Adipocyte (in vitro differentiated cells): ENCODE data around the gene ZNF443.
"Not testable (repeated sequence)": the region's sequence is repeated elsewhere in the genome, so short reads cannot be mapped to it uniquely, and the experiment has no call there.

Experiments used
- DNase-seq: peaks from one replicate; pipeline ENCODE4 v3.0.0-alpha.2; 2015; ENCODE audit warnings: low read depth
- H3K27me3 ChIP-seq: replicated peaks from 2 replicates; pipeline ENCODE4 v1.7.0; 2013; ENCODE audit warnings: mild to moderate bottlenecking, low read length, moderate library complexity; ENCODE audit not compliant: control insufficient read depth, insufficient read depth
- H3K36me3 ChIP-seq: 2 replicates; pipeline ENCODE4 v1.7.0; 2013; ENCODE audit warnings: low read length, mild to moderate bottlenecking, moderate library complexity; ENCODE audit not compliant: control insufficient read depth, insufficient read depth, severe bottlenecking
- H3K4me1 ChIP-seq: 2 replicates; pipeline ENCODE4 v1.7.0; 2013; ENCODE audit warnings: mild to moderate bottlenecking, low read length, moderate library complexity; ENCODE audit not compliant: control insufficient read depth, insufficient read depth
- H3K4me3 ChIP-seq: 2 replicates; pipeline ENCODE4 v1.7.0; 2013; ENCODE audit warnings: mild to moderate bottlenecking, low read length, moderate library complexity
- H3K9ac ChIP-seq: 2 replicates; pipeline ENCODE4 v1.7.0; 2013; ENCODE audit warnings: mild to moderate bottlenecking, low read length, moderate library complexity
- H3K9me3 ChIP-seq: 2 replicates; pipeline ENCODE4 v1.7.0; 2013; ENCODE audit warnings: mild to moderate bottlenecking, low read length, moderate library complexity; ENCODE audit not compliant: control insufficient read depth

The ZNF443 gene

DNA sequence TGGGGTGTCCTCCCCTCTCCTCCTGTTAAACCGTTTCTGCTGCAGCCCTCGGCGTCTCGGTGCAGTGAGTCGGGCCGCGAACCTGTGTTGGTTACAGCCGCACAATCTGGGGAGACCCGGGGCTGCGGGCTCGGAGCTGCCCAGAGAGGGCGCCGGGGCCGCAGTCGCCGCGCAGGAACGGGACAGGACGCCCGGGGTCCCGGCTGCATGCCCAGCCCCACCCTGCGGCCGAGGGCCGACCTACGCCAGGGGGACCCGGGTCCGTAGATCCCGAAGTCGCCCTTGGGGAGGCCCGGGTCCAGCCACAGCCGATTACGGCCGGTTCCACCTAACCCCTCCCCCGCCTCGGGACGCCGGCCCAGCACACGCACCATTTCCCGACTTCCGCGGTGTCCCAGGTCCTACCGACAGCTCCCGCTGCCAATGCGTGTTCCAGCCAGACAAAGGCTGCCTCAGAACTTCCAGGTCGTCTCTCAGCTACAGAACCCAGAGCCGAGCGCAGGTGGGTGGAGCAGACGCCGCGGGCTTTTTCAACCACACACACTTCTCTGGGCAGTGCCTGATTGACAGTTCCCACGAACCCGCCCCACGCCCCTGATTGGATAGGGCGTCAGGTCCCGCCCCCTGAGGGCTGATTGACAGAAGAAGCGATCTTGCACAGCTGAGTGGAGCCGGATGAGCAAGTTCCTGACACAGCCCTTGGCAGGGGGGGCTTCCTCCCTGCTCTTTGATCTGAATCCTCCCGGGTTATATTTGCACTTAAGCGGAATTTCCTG lies at the start of gene ZNF443:
TSS of gene ZNF443 (minus strand) at position 481 of the 776 bp plus-strand sequence. CDS start at position 374, 107 bp downstream.
- peak; percentile 98 for DNase-seq
- H3K4me3 ChIP-seq = peak within 1 kb of the TSS; percentile 93
- H3K9ac ChIP-seq = peak within 1 kb of the TSS; percentile 80
- H3K9me3 ChIP-seq = peaks cover 9% of the 10 kb centered on the region
- H3K27me3 ChIP-seq = no peaks in the 10 kb centered on the region
- no peaks in the 10 kb centered on the region for H3K36me3 ChIP-seq
- peaks cover 3% of the 10 kb centered on the region for H3K4me1 ChIP-seq

DNA sequence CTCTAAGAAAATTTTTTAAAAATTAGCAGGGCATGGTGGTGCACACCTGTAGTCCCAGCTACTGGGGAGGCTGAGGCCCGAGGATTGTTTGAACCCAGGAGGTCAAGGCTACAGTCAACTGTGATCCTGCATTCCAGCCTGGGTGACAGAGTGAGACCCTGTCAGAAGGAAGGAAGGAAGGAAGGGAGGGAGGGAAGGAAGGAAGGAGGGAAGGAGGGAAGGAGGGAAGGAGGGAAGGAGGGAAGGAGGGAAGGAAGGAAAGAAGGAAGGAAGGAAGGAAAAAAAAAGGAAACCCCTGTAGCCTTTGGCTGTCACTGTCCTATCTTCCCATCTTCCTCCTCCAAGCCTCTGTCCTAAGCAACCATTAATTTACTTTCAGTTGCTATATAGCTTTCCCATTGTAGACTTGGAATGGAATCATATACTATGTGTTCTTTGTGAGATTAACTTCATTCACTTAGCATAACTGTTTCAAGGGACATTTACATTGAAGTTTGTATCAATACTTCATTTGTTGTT lies 45.5 kb upstream of the ZNF443 start:
- not testable (repeated sequence) for H3K27me3 ChIP-seq, H3K36me3 ChIP-seq, DNase-seq, H3K9ac ChIP-seq, H3K4me3 ChIP-seq, H3K4me1 ChIP-seq, H3K9me3 ChIP-seq

DNA sequence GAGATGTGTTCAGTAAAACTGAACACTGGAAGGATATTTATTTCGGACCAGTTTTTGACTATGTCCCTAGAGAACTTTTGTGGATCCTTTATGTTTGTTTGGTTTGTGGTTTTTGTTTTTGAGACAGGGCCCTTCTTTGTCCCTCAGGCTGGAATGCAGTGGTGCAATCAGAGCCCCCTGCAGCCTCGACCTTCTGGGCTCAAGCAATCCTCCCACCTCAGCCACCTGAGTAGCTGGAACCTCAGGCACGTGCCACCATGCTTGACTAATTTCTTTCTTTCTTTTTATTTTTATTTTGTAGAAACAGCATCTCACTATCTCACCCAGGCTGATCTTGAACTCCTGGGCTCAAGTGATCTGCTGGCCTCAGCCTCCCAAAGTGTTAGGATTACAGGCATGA lies 44.8 kb upstream of the ZNF443 start:
- no peak overlapping the region for H3K9ac ChIP-seq
- DNase-seq = no peak
- peaks cover 8% of the 10 kb centered on the region for H3K4me1 ChIP-seq
- no peaks in the 10 kb centered on the region for H3K9me3 ChIP-seq
- no peaks in the 10 kb centered on the region for H3K36me3 ChIP-seq
- no peaks in the 10 kb centered on the region for H3K27me3 ChIP-seq
- no peak overlapping the region for H3K4me3 ChIP-seq

DNA sequence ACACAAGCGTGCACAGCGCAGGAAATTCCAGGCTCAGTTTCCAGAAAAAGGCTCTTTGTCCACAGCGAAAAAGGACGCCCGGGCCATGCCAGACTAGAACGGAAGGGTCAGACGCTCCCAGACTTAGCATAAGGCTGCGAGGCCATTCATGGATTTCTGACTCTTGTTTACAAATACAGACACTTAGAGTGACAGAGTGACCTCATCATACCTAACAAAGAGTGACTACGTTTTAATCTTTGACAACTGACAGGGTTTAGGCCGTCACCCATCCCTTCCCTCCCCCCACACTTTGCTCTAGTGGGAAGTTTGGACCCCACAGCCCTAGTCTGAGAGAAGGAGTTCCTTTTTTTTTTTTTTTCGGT lies 44.2 kb upstream of the ZNF443 start:
- Histone ChIP-seq H3K4me1 (peaks cover 8% of the 10 kb centered on the region), H3K4me3 (peak overlapping the region; percentile 94), H3K9ac (peak overlapping the region; percentile 87), H3K9me3 (no peaks in the 10 kb centered on the region), H3K36me3 (no peaks in the 10 kb centered on the region), H3K27me3 (no peaks in the 10 kb centered on the region)
- no peak for DNase-seq

DNA sequence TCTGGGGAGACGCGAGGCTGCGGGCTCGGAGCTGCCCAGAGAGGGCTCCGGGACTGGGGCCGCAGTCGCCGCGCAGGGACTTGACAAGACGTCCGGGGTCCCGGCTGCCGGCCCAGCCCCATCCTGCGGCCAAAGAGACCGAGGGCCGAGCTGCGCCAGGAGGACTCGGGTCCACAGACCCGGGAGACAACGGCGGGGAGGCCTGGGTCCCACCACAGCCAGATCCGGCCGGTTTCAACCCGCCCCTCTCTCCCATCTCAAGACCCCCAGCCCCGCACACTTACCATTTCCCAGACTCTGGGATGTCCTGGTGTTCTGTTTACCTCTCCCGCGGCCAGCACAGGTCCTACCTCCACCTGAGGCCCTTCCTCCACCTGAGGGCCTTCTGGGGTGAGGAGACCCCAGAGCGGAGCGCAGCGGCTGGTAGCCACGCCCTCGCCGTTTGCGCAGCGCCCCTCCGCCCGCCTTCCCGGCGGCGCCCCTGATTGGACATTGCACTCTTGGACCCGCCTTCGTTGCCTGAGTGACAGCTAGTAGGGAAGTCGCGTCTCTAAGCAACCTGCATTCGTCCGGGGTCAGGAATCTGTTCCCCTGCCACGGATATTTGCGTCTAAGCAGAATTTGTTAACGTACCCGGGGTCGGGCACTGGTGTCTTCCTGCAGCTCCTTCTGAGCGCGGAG lies 43.7 kb upstream of the ZNF443 start, which contains the start of gene ZNF709:
TSS of gene ZNF709 (minus strand) at position 446 of the 681 bp plus-strand sequence. CDS start at position 287, 159 bp downstream.
- H3K4me3 ChIP-seq = peak within 1 kb of the TSS; percentile 94
- peaks cover 8% of the 10 kb centered on the region for H3K4me1 ChIP-seq
- peak within 1 kb of the TSS; percentile 87 for H3K9ac ChIP-seq
- no peaks in the 10 kb centered on the region for H3K9me3 ChIP-seq
- H3K27me3 ChIP-seq = no peaks in the 10 kb centered on the region
- peak; percentile 96 for DNase-seq
- no peaks in the 10 kb centered on the region for H3K36me3 ChIP-seq

DNA sequence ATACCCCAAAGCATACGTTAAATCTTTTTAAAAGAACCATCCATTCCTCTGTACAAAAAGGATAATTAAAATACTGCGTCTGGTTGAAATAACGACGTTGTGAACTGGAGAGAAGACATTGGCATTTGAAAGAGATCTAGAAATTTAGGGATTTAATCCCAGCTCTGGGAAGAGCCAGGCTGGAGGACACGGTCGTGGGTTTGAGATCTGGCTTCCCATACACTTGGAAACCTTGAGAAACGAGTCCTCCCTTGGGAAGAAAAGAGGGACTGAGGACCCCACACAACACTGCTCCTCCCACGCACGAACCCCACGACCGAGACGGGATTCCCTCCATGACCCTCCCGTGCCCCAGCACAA lies 43.2 kb upstream of the ZNF443 start:
- no peaks in the 10 kb centered on the region for H3K36me3 ChIP-seq
- H3K9me3 ChIP-seq = no peaks in the 10 kb centered on the region
- H3K9ac ChIP-seq = peak overlapping the region; percentile 87
- no peak for DNase-seq
- H3K27me3 ChIP-seq = no peaks in the 10 kb centered on the region
- H3K4me1 ChIP-seq = peaks cover 8% of the 10 kb centered on the region
- peak overlapping the region; percentile 94 for H3K4me3 ChIP-seq

DNA sequence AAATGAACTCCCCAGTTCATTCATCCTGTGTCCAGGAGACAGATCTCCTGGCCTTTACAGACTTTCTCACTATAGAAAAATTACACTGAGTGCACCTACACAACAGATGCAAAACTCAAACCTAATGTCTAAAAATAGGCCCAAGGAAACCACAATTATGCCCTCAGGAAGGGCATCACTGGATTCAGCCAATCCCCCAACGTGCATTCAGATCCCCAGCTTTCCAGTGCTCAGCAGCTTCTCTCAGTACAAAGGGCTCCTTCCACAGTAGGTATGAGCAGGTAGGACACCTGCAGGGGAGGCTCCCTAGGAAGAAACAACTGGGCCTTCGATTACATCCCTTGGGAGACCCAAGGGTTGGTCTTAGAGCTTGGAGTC lies 41.7 kb upstream of the ZNF443 start:
- no peak for DNase-seq
- Histone ChIP-seq H3K4me3 (no peak overlapping the region), H3K4me1 (peaks cover 8% of the 10 kb centered on the region), H3K27me3 (no peaks in the 10 kb centered on the region), H3K9ac (no peak overlapping the region), H3K9me3 (no peaks in the 10 kb centered on the region), H3K36me3 (no peaks in the 10 kb centered on the region)

DNA sequence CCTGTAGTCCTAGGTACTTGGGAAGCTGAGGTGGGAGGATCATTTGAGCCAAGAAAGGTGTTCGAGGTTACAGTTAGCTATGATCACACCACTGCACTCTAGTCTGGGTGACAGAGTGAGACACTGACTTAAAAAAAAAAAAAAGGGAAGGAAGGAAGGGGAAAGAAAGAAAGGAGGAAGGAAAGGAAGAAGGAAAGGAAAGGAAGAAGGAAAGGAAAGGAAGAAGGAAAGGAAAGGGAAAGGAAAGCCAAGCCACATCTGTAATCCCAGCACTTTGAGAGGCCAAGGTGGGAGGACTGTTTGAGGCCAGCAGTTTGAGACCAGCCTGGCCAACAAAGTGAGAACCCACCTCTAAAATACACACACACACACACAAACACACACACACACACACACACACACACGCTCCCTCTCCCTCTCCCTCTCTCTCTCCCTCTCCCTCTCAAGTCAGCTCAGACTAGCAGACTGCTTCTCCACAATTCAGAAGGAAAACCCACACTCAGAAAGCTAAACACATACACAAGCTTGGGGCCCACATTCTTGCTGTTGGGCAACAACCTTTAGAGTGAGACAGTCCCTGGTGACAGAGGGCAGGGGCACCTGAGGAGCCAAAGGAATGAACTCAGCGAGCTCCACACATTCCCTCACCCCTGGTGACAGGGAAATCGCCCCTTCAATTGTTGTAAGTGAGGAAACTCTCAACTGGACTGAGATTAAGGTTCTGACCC lies 41.1 kb upstream of the ZNF443 start:
- DNase-seq = no peak
- no peaks in the 10 kb centered on the region for H3K9me3 ChIP-seq
- no peaks in the 10 kb centered on the region for H3K27me3 ChIP-seq
- no peak overlapping the region for H3K4me3 ChIP-seq
- H3K4me1 ChIP-seq = peaks cover 8% of the 10 kb centered on the region
- no peak overlapping the region for H3K9ac ChIP-seq
- H3K36me3 ChIP-seq = no peaks in the 10 kb centered on the region

DNA sequence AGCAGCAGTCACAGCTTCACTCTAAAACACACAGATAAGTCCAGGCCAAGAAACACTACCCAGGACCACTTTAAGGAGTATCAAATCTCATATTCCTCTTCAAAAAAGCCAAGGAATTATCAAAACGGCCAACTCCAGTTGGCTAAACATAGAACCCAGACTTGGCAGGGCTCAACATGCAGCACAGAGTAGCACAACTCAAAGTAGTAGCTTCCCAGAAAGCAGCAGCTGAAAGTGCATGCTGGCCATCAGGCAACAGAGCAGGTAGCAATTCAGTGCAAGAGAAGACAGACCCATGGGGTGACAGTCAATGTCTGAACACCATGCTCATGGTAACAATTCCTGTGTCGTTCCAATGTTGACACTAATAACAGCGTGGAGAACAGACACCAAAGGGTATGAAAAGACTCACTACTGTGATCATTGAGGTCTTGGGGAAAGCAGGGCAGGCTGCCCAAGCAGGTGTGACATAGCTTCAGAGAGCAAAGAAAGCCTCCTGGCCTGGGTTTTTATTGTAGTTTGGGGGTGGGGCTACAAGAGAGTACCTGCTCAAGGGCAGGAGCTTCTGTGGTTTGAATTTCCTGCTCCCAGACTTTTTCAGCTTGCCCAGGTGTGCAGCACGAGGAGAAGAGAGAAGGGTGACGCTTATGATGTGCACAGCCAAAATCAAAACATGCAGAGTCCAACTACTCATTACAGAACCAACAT lies 37.6 kb upstream of the ZNF443 start:
- Histone ChIP-seq H3K36me3 (no peaks in the 10 kb centered on the region), H3K4me3 (no peak overlapping the region), H3K27me3 (no peaks in the 10 kb centered on the region), H3K4me1 (no peaks in the 10 kb centered on the region), H3K9ac (no peak overlapping the region), H3K9me3 (peaks cover 5% of the 10 kb centered on the region)
- DNase-seq = no peak

DNA sequence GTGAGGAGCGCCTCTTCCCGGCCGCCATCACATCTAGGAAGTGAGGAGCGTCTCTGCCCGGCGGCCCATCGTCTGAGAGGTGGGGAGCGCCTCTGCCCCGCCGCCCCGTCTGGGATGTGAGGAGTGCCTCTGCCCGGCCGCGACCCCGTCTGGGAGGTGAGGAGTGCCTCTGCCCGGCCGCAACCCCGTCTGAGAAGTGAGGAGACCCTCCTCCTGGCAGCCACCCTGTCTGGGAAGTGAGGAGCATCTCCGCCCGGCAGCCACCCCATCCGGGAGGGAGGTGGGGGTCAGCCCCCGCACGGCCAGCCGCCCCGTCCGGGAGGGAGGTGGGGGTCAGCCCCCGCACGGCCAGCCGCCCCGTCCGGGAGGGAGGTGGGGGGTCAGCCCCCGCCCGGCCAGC lies 26.8 kb upstream of the ZNF443 start:
- not testable (repeated sequence) for H3K4me1 ChIP-seq, H3K9ac ChIP-seq, H3K4me3 ChIP-seq, DNase-seq, H3K27me3 ChIP-seq
- Histone ChIP-seq H3K9me3 (peaks cover 73% of the 10 kb centered on the region), H3K36me3 (peaks cover 22% of the 10 kb centered on the region)
